ENCODE measurements around the gene ANKRD26. TPM values are rescaled to one million over a fixed set of nuclear protein-coding genes. Genes with fewer than 3 reads are reported as not detected.

ANKRD26 gene
- total RNA-seq, 2 donors from 2014 or later, result 10.1 to 12.2 TPM

GRCh38 chr10:26997610-26998009 lies 102.7 kb downstream of the ANKRD26 start:
- Histone ChIP-seq H3K4me1 (no peaks in the 10 kb centered on the region), H3K27me3 (no peaks in the 10 kb centered on the region), H3K27ac (no peak overlapping the region), H3K36me3 (replicated peaks in 1 of 2; ENCODE audit: insufficient read depth in 1 of 2, low read depth in 2 of 2) (no peaks in the 10 kb centered on the region), H3K9me3 (no peaks in the 10 kb centered on the region), H3K4me3 (no peak overlapping the region)
- intact Hi-C loops (cut with DNase I), result no loop called here
- ATAC-seq (no peak), DNase-seq (no peak)
- WGBS, 2 donors, result 89 to 96% methylated on average over 9 of the region's 9 CpGs
- no peak for TF ChIP-seq POLR2A (IDR thresholded peaks at IDR 0.05)
- TF ChIP-seq, protein P1, sequence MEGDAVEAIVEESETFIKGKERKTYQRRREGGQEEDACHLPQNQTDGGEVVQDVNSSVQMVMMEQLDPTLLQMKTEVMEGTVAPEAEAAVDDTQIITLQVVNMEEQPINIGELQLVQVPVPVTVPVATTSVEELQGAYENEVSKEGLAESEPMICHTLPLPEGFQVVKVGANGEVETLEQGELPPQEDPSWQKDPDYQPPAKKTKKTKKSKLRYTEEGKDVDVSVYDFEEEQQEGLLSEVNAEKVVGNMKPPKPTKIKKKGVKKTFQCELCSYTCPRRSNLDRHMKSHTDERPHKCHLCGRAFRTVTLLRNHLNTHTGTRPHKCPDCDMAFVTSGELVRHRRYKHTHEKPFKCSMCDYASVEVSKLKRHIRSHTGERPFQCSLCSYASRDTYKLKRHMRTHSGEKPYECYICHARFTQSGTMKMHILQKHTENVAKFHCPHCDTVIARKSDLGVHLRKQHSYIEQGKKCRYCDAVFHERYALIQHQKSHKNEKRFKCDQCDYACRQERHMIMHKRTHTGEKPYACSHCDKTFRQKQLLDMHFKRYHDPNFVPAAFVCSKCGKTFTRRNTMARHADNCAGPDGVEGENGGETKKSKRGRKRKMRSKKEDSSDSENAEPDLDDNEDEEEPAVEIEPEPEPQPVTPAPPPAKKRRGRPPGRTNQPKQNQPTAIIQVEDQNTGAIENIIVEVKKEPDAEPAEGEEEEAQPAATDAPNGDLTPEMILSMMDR (IDR thresholded peaks at IDR 0.05), result no peak

DNA sequence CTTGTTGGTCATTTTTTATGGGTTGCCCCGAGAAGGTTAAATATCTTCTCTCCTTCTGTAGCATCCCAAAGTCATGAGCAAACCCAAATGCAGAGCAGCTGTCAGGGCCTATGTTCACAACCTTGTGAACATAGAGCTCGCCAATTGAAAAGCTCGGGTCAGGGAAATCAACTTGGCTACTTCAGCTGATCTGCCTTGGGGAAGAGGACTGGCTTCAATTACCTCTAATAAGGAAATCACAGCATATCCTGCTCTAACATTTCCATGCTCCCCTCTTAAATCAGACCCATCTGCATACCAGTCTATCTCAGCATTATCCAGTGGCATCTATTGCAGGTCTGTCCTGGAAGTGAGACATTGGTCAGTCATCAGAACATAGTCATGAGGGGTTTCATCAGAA lies 105.6 kb downstream of the ANKRD26 start:
- no peaks in the 10 kb centered on the region for H3K4me1 ChIP-seq
- 91 to 100% methylated on average over 3 of the region's 3 CpGs for WGBS, 2 donors
- H3K27ac ChIP-seq, result no peak overlapping the region
- no peaks in the 10 kb centered on the region for H3K36me3 ChIP-seq (replicated peaks in 1 of 2; ENCODE audit: insufficient read depth in 1 of 2, low read depth in 2 of 2)
- no peak for DNase-seq
- intact Hi-C loops (cut with DNase I), result no loop called here
- no peak overlapping the region for H3K4me3 ChIP-seq
- no peak for TF ChIP-seq POLR2A (IDR thresholded peaks at IDR 0.05)
- TF ChIP-seq, protein P1 (IDR thresholded peaks at IDR 0.05), result no peak
- ATAC-seq, result no peak
- H3K9me3 ChIP-seq, result no peaks in the 10 kb centered on the region
- H3K27me3 ChIP-seq, result no peaks in the 10 kb centered on the region

DNA sequence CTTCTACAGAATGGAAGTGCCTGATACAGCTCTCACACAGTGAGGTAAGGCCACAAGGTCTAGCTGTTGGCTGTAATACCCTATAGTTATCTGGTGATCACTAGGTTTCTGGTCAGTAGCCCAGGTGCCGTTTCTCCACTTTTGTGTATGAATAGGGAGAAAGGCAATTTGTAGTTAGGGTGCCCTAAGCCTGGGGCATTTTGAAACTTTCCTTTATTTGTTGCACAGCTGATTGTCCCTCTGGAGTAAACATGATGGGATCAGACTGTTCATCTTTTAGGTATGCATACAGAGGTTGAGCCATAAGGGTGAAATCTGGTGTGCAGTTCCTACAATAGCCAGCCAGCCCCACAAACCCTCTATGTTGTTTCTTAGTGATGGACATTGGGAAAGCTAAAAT lies 112.4 kb downstream of the ANKRD26 start:
- intact Hi-C loops (cut with DNase I), result no loop called here
- no peak overlapping the region for H3K4me3 ChIP-seq
- no peak overlapping the region for H3K27ac ChIP-seq
- no peak for TF ChIP-seq POLR2A (IDR thresholded peaks at IDR 0.05)
- TF ChIP-seq, protein P1 (IDR thresholded peaks at IDR 0.05), result no peak
- no peaks in the 10 kb centered on the region for H3K4me1 ChIP-seq
- H3K36me3 ChIP-seq (replicated peaks in 1 of 2; ENCODE audit: insufficient read depth in 1 of 2, low read depth in 2 of 2), result no peaks in the 10 kb centered on the region
- H3K9me3 ChIP-seq, result no peaks in the 10 kb centered on the region
- DNase-seq (no peak), ATAC-seq (no peak)
- H3K27me3 ChIP-seq, result no peaks in the 10 kb centered on the region
- 36 to 46% methylated on average over 1 of the region's 1 CpG for WGBS, 2 donors

DNA sequence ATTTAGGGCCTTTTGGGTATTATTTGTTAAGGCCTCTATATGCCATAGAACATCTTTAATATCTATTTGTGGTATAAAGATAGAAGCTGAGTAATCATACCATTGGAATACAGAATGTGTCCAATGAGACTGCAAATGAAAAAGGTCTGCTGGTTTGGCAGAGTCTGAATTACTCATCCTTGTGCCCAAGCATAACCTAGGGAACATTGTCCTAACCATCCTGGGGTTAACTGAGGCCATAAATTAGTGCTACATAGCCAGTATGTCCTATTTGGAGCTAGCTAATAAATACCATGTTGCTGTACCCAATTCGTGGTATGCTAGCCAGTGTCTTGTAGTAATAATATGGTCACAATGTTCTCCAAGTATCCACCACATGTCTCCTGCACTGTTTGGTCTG lies 117.1 kb downstream of the ANKRD26 start:
- Histone ChIP-seq H3K4me1 (no peaks in the 10 kb centered on the region), H3K9me3 (no peaks in the 10 kb centered on the region), H3K27me3 (no peaks in the 10 kb centered on the region), H3K4me3 (no peak overlapping the region), H3K27ac (no peak overlapping the region), H3K36me3 (replicated peaks in 1 of 2; ENCODE audit: insufficient read depth in 1 of 2, low read depth in 2 of 2) (no peaks in the 10 kb centered on the region)
- no peak for ATAC-seq
- WGBS, 2 donors, result 61 to 73% methylated on average over 1 of the region's 1 CpG
- intact Hi-C loops (cut with DNase I), result no loop called here
- TF ChIP-seq POLR2A (IDR thresholded peaks at IDR 0.05), result no peak
- TF ChIP-seq, protein P1 (IDR thresholded peaks at IDR 0.05), result no peak
- DNase-seq, result no peak

GRCh38 chr10:26982058-26982457 lies 118.2 kb downstream of the ANKRD26 start:
- DNase-seq (no peak), ATAC-seq (no peak)
- Histone ChIP-seq H3K27ac (no peak overlapping the region), H3K4me3 (no peak overlapping the region), H3K36me3 (replicated peaks in 1 of 2; ENCODE audit: insufficient read depth in 1 of 2, low read depth in 2 of 2) (no peaks in the 10 kb centered on the region), H3K4me1 (no peaks in the 10 kb centered on the region), H3K27me3 (no peaks in the 10 kb centered on the region), H3K9me3 (no peaks in the 10 kb centered on the region)
- intact Hi-C loops (cut with DNase I), result no loop called here
- WGBS, 2 donors, result 55 to 73% methylated on average over 1 of the region's 1 CpG
- TF ChIP-seq POLR2A (IDR thresholded peaks at IDR 0.05), result no peak
- TF ChIP-seq, protein P1 (IDR thresholded peaks at IDR 0.05), result no peak
